HG02642 (cell line): ENCODE data around the gene SPAG17.

Experiments
- ATAC-seq: cut with Tn5 transposase; IDR thresholded peaks from one replicate; pipeline ENCODE4 v1.9.1; 2021; ENCODE audit warnings: mild to moderate bottlenecking; ENCODE audit not compliant: unreplicated experiment, poor library complexity

The SPAG17 gene

GRCh38 chr1:118185084-118185832 is at the start of gene SPAG17:
Gene SPAG17 (minus strand): TSS chr1:118185228. CDS start chr1:118185157, 71 bp downstream.
- ATAC-seq, result no peak

- ATAC-seq, result no peak
Measured at GRCh38 chr1:118225471-118225870, 40.4 kb upstream of the SPAG17 start.

- no peak for ATAC-seq
Measured at GRCh38 chr1:118223426-118223825, 38.4 kb upstream of the SPAG17 start.

- no peak for ATAC-seq
Measured at GRCh38 chr1:118219438-118219837, 34.4 kb upstream of the SPAG17 start.

- ATAC-seq, result no peak
Measured at GRCh38 chr1:118217141-118217838, 32.3 kb upstream of the SPAG17 start.

GRCh38 chr1:118214866-118215265 is 29.8 kb upstream of the SPAG17 start:
- no peak for ATAC-seq

DNA sequence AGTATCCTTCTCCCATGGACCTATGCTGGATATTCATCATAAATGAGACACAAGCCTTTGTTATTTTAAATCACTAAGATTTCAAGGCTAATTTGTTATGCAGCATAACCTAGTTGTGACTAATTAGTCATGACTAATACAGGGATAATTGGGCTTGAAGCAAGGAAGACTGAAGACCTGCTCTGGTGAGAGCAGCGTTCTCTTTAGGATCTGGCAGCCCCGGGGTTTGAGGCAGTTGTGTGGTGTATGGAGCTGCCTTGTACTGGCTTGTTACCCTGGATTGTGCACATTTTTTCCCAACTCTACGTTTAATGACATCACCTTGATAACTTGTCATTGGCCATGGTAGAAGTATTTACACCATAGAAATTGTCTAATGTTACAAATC is 25.7 kb upstream of the SPAG17 start:
- ATAC-seq, result no peak

DNA sequence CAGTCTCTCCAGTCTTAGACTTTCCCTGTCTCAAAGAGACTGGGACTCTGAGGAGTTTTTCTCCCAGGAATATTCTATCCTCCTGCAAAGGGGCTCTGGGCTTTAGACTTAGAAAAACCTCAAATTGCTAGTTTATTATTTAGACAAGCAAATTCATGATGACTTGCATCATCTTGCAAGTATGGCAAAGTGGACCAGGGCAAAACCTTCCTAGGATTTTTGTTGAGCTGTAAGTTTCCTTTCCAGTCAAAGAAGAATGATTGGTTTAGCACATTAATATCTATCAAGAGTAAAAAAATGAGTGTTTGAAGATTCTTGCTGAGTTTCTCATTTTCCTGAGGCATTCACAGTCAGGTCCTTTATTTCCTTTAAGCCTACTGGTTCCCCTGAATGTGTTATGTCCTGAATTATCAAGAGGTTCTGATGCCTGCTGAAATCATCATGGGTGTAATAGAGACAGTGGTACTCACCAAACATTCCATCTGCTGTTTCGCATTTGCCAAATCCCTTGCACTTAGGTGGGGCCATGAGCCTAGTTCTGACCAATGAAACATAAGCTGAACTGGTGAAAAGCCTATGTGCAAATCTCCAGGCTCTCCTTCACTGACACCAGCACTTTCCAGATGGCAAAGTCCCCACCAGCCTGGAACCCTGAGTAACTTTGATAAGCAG is 25.2 kb upstream of the SPAG17 start:
- no peak for ATAC-seq

- no peak for ATAC-seq
Measured at GRCh38 chr1:118209648-118210047, 24.6 kb upstream of the SPAG17 start.

- ATAC-seq, result no peak
Measured at GRCh38 chr1:118206966-118207365, 21.9 kb upstream of the SPAG17 start.

GRCh38 chr1:118204648-118205047 is 19.6 kb upstream of the SPAG17 start:
- no peak for ATAC-seq

- ATAC-seq, result no peak
Measured at GRCh38 chr1:118204105-118204504, 19.1 kb upstream of the SPAG17 start.

DNA sequence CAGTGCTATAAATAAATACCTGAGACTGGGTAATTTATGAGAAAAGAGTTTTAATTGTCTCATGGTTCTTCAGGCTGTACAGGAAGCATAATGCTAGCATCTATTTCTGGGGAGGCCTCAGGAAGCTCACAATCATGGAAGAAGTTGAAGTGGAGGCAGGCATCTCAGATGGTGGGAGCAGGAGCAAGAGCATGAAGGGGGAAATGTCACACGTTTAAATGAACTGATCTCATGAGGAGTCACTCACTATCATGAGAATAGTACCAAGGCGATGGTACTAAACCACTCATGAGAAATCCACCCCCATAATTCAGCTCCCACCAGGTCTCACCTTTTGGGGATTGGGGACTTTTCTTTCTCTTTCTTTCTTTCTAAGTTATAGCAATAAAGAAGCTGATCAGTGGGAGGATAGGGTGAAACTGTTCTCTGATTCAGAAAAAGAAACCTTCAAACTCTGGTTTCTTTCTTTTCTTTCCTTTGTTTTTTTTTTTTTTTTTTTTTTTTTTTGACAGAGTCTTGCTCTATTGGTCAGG is 17.1 kb upstream of the SPAG17 start:
- no peak for ATAC-seq

- ATAC-seq, result no peak
Measured at GRCh38 chr1:118201524-118201923, 16.5 kb upstream of the SPAG17 start.

DNA sequence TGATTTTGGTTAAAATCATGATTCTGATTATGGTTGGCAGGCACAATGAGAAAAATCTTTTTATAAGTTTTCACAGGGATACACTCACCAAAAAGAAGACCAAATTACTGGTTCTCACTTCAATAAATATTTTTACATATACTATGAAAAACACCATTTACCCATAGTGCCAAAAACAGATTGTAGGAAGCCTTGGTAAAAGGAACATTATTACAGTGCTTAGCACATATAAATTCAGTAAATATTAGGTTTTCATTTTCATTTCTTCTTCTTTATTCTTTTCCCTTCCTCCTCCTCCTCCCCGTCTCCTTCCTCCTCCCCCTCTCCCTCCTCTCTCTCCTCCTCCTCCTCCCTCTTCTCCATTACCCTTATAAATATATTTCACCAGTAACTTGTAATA is 15.8 kb upstream of the SPAG17 start:
- no peak for ATAC-seq

DNA sequence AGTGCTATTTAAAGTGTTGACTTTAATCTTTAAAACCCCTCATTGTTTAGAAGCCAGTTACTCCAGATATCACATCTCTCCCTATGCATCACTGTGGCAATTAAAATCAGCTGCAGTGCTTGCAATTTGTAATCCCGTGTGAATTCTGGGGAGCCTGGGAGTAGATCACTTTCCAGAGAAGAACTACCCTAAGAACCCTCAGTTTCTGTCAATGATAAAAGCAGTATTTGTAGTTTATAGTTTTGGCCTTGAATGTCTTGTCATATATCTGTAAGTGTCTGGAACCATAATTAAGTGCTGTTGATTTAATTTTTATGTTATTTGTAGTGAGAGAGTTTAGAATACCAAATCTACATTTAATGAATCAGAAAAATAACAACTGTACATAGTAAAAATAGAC is 5.5 kb upstream of the SPAG17 start:
- ATAC-seq, result no peak

- no peak for ATAC-seq
Measured at GRCh38 chr1:118189564-118189963, 4.5 kb upstream of the SPAG17 start.

- ATAC-seq, result no peak
Measured at GRCh38 chr1:118188411-118188810, 3.4 kb upstream of the SPAG17 start.

DNA sequence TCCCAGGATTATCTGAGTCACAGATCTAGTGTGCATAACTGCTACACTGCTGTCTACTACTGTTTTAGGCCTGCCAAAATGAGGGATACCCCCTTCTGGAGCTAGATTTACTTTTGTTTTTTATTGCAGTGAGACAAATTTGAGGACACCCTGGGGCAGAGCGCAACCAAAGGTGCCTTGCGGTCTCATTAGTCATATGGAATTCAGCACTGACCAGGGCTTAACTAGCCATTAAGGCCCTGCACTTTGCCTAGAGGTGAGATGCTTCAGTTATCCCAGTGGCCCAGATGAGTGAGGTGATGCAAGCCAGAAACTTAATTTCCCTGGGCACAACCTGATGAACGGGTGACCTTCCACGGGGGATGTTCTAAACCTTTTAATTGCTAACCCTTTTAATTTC is 998 bp upstream of the SPAG17 start:
- no peak for ATAC-seq

- ATAC-seq, result no peak
Measured at GRCh38 chr1:118184739-118185083, 317 bp downstream of the SPAG17 start.

- no peak for ATAC-seq
Measured at GRCh38 chr1:118183586-118183985, 1.4 kb downstream of the SPAG17 start.
